GM18868 (cell line): Measurements from ENCODE around the gene SLC39A2.
"Not testable (repeated sequence)": the region's sequence is repeated elsewhere in the genome, so short reads cannot be mapped to it uniquely, and the experiment has no call there.

Experiments used
- ATAC-seq: cut with Tn5 transposase; IDR thresholded peaks from one replicate; pipeline ENCODE4 v1.9.1; 2021; ENCODE audit warnings: mild to moderate bottlenecking, moderate library complexity; ENCODE audit not compliant: unreplicated experiment

Gene SLC39A2

GRCh38 chr14:20998674-20999366 lies at the start of gene SLC39A2:
Gene SLC39A2 (plus strand): TSS chr14:20999293. CDS start chr14:20999447, 154 bp downstream.
- ATAC-seq: no peak

GRCh38 chr14:20954736-20955537 lies 44.2 kb upstream of the SLC39A2 start, which contains the start of gene RNASE2:
Gene RNASE2 (plus strand): TSS chr14:20955487. CDS start chr14:20955772, 285 bp downstream.
- ATAC-seq: not testable (repeated sequence)

- ATAC-seq: not testable (repeated sequence)
These were observed 43.6 kb upstream of the SLC39A2 start for GRCh38 chr14:20955538-20955873.

- ATAC-seq: no peak
These were observed 42.6 kb upstream of the SLC39A2 start for GRCh38 chr14:20956376-20956976.

GRCh38 chr14:20958946-20959345 lies 40.1 kb upstream of the SLC39A2 start:
- ATAC-seq: not testable (repeated sequence)

GRCh38 chr14:20969336-20969735 lies 29.8 kb upstream of the SLC39A2 start:
- ATAC-seq: no peak

GRCh38 chr14:20970647-20970982 lies 28.5 kb upstream of the SLC39A2 start:
- no peak for ATAC-seq

GRCh38 chr14:20970983-20971704 lies 27.9 kb upstream of the SLC39A2 start:
- peak; percentile 93 for ATAC-seq

GRCh38 chr14:20971705-20972021 lies 27.4 kb upstream of the SLC39A2 start:
- peak; percentile 27 for ATAC-seq

- ATAC-seq: no peak
These were observed 25.6 kb upstream of the SLC39A2 start for GRCh38 chr14:20973501-20973900.

GRCh38 chr14:20976291-20976690 lies 22.8 kb upstream of the SLC39A2 start:
- ATAC-seq: no peak

- ATAC-seq: no peak
These were observed 20.4 kb upstream of the SLC39A2 start for GRCh38 chr14:20978687-20979086.

- ATAC-seq: no peak
These were observed 18.2 kb upstream of the SLC39A2 start for GRCh38 chr14:20980906-20981305.

GRCh38 chr14:20982646-20983369 lies 16.3 kb upstream of the SLC39A2 start:
- ATAC-seq: no peak

- not testable (repeated sequence) for ATAC-seq
These were observed 13.4 kb upstream of the SLC39A2 start for GRCh38 chr14:20985650-20986049.

- ATAC-seq: no peak
These were observed 12.3 kb upstream of the SLC39A2 start for GRCh38 chr14:20986811-20987210.

GRCh38 chr14:20988717-20989470 lies 10.2 kb upstream of the SLC39A2 start:
- ATAC-seq: no peak

GRCh38 chr14:20989471-20989786 lies 9.7 kb upstream of the SLC39A2 start:
- ATAC-seq: no peak

GRCh38 chr14:20989787-20990600 lies 9.1 kb upstream of the SLC39A2 start, which contains the start of gene METTL17:
Gene METTL17 (plus strand): TSS chr14:20989980. CDS start chr14:20990003, 23 bp downstream.
- peak; percentile 96 for ATAC-seq
